HCT116 (cell line): ENCODE results near the gene PDE4D. TPM values are rescaled to one million over a fixed set of nuclear protein-coding genes. Genes with fewer than 3 reads are reported as not detected.

ENCODE experiments used
- ATAC-seq: fragments of 200-7000 bp; cut with Tn5 transposase; 2 replicates; pipeline ENCODE4 v1.9.1; 2020; ENCODE audit warnings: mild to moderate bottlenecking, moderate library complexity
- BruUV-seq: library from RNA; stranded (reverse); fragments of 400-500 nt; replicated peaks from 2 replicates; lab custom pipeline; 2021; lab: Mats Ljungman, UMichigan
- CTCF ChIA-PET: fragments of 300-600 bp; sonication (Branson Sonifier 250); formaldehyde crosslinking; loops from one replicate; lab custom pipeline; 2021; ENCODE audit warnings: antibody characterized with exemption; lab: Charles Lee
- POLR2A ChIA-PET: fragments of 300-600, 350-600 bp; sonication (Branson Sonifier 250); formaldehyde crosslinking; loops from one replicate; lab custom pipeline; 2021; ENCODE audit warnings: antibody characterized with exemption; lab: Charles Lee
- RAD21 ChIA-PET, 2 experiments: fragments of 300-600 bp; sonication (Branson Sonifier 250); formaldehyde crosslinking; loops; one replicate each; lab custom pipeline; 2023; ENCODE audit warnings: low total read pairs in 2 of 2; ENCODE audit not compliant: uncharacterized antibody in 2 of 2, unreplicated experiment in 2 of 2, low non-redundant PET in 1 of 2; lab: Charles Lee
- DNase-seq: peaks from one replicate; pipeline ENCODE4 v3.0.0-alpha.2; 2010; ENCODE audit warnings: low read depth, low spot score
- H2AFZ ChIP-seq: fragments of 200-600 bp; shearing (Covaris generic), sonication (generic); 2 replicates; pipeline ENCODE4 v1.6.1; 2017; ENCODE audit warnings: low read depth, mixed run types, mixed read lengths, antibody characterized with exemption, low read length; ENCODE audit not compliant: poor library complexity, severe bottlenecking
- H3K27ac ChIP-seq: 2 replicates; pipeline ENCODE4 v1.5.1; 2012; ENCODE audit warnings: low read depth, low read length
- H3K27me3 ChIP-seq: fragments of 200-600 bp; sonication (generic); 2 replicates; pipeline ENCODE4 v1.6.1; 2016; ENCODE audit warnings: mixed run types, low read length, mixed read lengths; ENCODE audit not compliant: insufficient read depth
- H3K36me3 ChIP-seq, 2 experiments: fragments of 200-500 bp in 1 of 2; fragments of 200-600 bp in 1 of 2; sonication (Bioruptor generic) in 1 of 2; sonication (generic) in 1 of 2; 2 replicates each; pipeline versions ENCODE4 v1.5.1 to v1.6.1; 2014 to 2016; ENCODE audit warnings: low read length in 2 of 2, inconsistent platforms in 1 of 2, mixed read lengths in 1 of 2, mixed run types in 1 of 2; ENCODE audit not compliant: insufficient read depth in 2 of 2, control insufficient read depth in 1 of 2
- H3K4me1 ChIP-seq, 2 experiments: fragments of 200-600 bp in 1 of 2; sonication (generic) in 1 of 2; 2 replicates each; pipeline versions ENCODE4 v1.5.1 to v1.6.1; 2012 to 2017; ENCODE audit warnings: low read length in 2 of 2, inconsistent platforms in 1 of 2, mild to moderate bottlenecking in 1 of 2, mixed read lengths in 1 of 2, mixed run types in 1 of 2, moderate library complexity in 1 of 2; ENCODE audit not compliant: insufficient read depth in 2 of 2, control insufficient read depth in 1 of 2
- H3K4me2 ChIP-seq: fragments of 200-600 bp; sonication (generic); 2 replicates; pipeline ENCODE4 v1.6.1; 2017; ENCODE audit warnings: mixed run types, low read length, mixed read lengths
- H3K4me3 ChIP-seq, 2 experiments: fragments of 200-600 bp in 1 of 2; sonication (generic) in 1 of 2; replicated peaks in 1 of 2; 2 replicates each; pipeline ENCODE4 v1.5.1; 2011 to 2016; ENCODE audit warnings: low read length in 2 of 2, control low read depth in 1 of 2, low read depth in 1 of 2, mild to moderate bottlenecking in 1 of 2, mixed read lengths in 1 of 2, mixed run types in 1 of 2
- H3K79me2 ChIP-seq: fragments of 200-600 bp; sonication (generic); 2 replicates; pipeline ENCODE4 v1.6.1; 2017; ENCODE audit warnings: mild to moderate bottlenecking, mixed run types, low read length, moderate library complexity, mixed read lengths; ENCODE audit not compliant: insufficient read depth
- H3K9ac ChIP-seq: fragments of 200-600 bp; sonication (generic); 2 replicates; pipeline ENCODE4 v1.6.1; 2016; ENCODE audit warnings: low read length, mixed read lengths
- H3K9me2 ChIP-seq: fragments of 200-600 bp; sonication (generic), shearing (Covaris generic); 2 replicates; pipeline ENCODE4 v1.6.1; 2017; ENCODE audit warnings: mixed run types, mild to moderate bottlenecking, moderate library complexity; ENCODE audit not compliant: insufficient read depth
- H3K9me3 ChIP-seq, 2 experiments: fragments of 200-500 bp in 1 of 2; fragments of 200-600 bp in 1 of 2; sonication (Bioruptor generic) in 1 of 2; sonication (generic) in 1 of 2; 2 replicates each; pipeline ENCODE4 v1.6.1; 2014 to 2017; ENCODE audit warnings: low read length in 2 of 2, mixed read lengths in 2 of 2, inconsistent platforms in 1 of 2, low read depth in 1 of 2, mild to moderate bottlenecking in 1 of 2, mixed run types in 1 of 2, moderate library complexity in 1 of 2; ENCODE audit not compliant: control insufficient read depth in 1 of 2, insufficient read depth in 1 of 2
- H4K20me1 ChIP-seq: fragments of 200-600 bp; sonication (generic), shearing (Covaris generic); 2 replicates; pipeline ENCODE4 v1.6.1; 2017; ENCODE audit warnings: mixed run types, mild to moderate bottlenecking, moderate library complexity; ENCODE audit not compliant: insufficient read depth
- CBX3 ChIP-seq: IDR thresholded peaks from 2 replicates; pipeline ENCODE4 v1.6.1; 2012; ENCODE audit warnings: low read depth
- CEBPB ChIP-seq: IDR thresholded peaks from 2 replicates; pipeline ENCODE4 v1.6.1; 2012; ENCODE audit warnings: low read depth
- EZH2phosphoT487 ChIP-seq: fragments of 200-600 bp; IDR thresholded peaks from 2 replicates; pipeline ENCODE4 v1.6.1; 2018; ENCODE audit warnings: antibody characterized with exemption, borderline replicate concordance
- FOSL1 ChIP-seq: IDR thresholded peaks from 2 replicates; pipeline ENCODE4 v1.6.1; 2012; ENCODE audit warnings: low read depth
- MAX ChIP-seq: IDR thresholded peaks from 2 replicates; pipeline ENCODE4 v1.6.1; 2012
- POLR2A ChIP-seq: IDR thresholded peaks from 2 replicates; pipeline ENCODE4 v1.7.0; 2011; ENCODE audit warnings: borderline replicate concordance; ENCODE audit not compliant: insufficient read depth, insufficient read length; ENCODE audit errors: extremely low read depth
- POLR2AphosphoS5 ChIP-seq: IDR thresholded peaks from 2 replicates; pipeline ENCODE4 v1.6.1; 2011; ENCODE audit warnings: mild to moderate bottlenecking, low read depth, low read length, moderate library complexity
- RAD21 ChIP-seq: IDR thresholded peaks from 2 replicates; pipeline ENCODE4 v1.6.1; 2012; ENCODE audit warnings: low read depth, mild to moderate bottlenecking
- SIN3A ChIP-seq: IDR thresholded peaks from 2 replicates; pipeline ENCODE4 v1.6.1; 2012; ENCODE audit warnings: low read depth
- SRF ChIP-seq: IDR thresholded peaks from 2 replicates; pipeline ENCODE4 v1.6.1; 2012; ENCODE audit warnings: low read depth
- TCF7L2 ChIP-seq: IDR thresholded peaks from 2 replicates; pipeline ENCODE4 v1.7.0; 2011; ENCODE audit warnings: borderline replicate concordance, inconsistent platforms; ENCODE audit not compliant: insufficient read depth, insufficient read length; ENCODE audit errors: extremely low read depth
- YY1 ChIP-seq: IDR thresholded peaks from 2 replicates; pipeline ENCODE4 v1.6.1; 2011; ENCODE audit warnings: low read length, low read depth, moderate library complexity, mild to moderate bottlenecking; ENCODE audit not compliant: insufficient replicate concordance; ENCODE audit errors: extremely low read depth
- ZBTB33 ChIP-seq: IDR thresholded peaks from 2 replicates; pipeline ENCODE4 v1.6.1; 2011; ENCODE audit warnings: mild to moderate bottlenecking, low read length, moderate library complexity; ENCODE audit not compliant: insufficient replicate concordance; ENCODE audit errors: extremely low read depth
- ZFX ChIP-seq: fragments of 450-650 bp; IDR thresholded peaks from 2 replicates; pipeline ENCODE4 v1.6.1; 2017
- ZNF274 ChIP-seq: fragments of 200-500 bp; sonication (Bioruptor generic); IDR thresholded peaks from 2 replicates; pipeline ENCODE4 v1.6.1; 2014; ENCODE audit warnings: mild to moderate bottlenecking, low read depth, low read length, inconsistent platforms
- intact Hi-C: fragments of 100-400 bp; cut with micrococcal nuclease; formaldehyde crosslinking; loops from 2 replicates; pipeline ENCODE4 v1.10.0; 2022
- total RNA-seq: library from RNA; stranded (reverse); gene quantifications from one replicate; pipeline ENCODE4 v1.2.1, GENCODE V29; 2021; ENCODE audit not compliant: unreplicated experiment
- TF ChIP-seq, protein P1 (sequence below): IDR thresholded peaks from 2 replicates; pipeline ENCODE4 v1.6.1; 2012; ENCODE audit warnings: low read depth
- TF ChIP-seq, protein P2 (sequence below), 3 experiments: fragments of 200-600 bp in 1 of 3; sonication (generic) in 1 of 3; IDR thresholded peaks in 2 of 3; conservative IDR thresholded peaks in 1 of 3; 2 replicates each; pipeline ENCODE4 v1.5.1; 2012 to 2017; ENCODE audit warnings: low read depth in 2 of 3, low read length in 2 of 3, antibody characterized with exemption in 1 of 3, borderline replicate concordance in 1 of 3, control low read depth in 1 of 3, mild to moderate bottlenecking in 1 of 3, mixed read lengths in 1 of 3, mixed run types in 1 of 3, moderate library complexity in 1 of 3; ENCODE audit not compliant: insufficient read depth in 1 of 3

PDE4D gene
- total RNA-seq, 1 experiment from 2014 or later = 1.1 TPM

GRCh38 chr5:59538750-59539121 is 354.8 kb downstream of the PDE4D start:
- CTCF ChIA-PET = interaction anchor here (1.1 kb wide), 1 partner anchor 32 kb away, joined by 3 read pairs; no protein-coding TSS in a partner anchor
- intact Hi-C loops = no loop called here

More at GRCh38 chr5:59538750-59539121, 354.8 kb downstream of the PDE4D start:
- TF ChIP-seq SIN3A (no peak), FOSL1 (no peak), POLR2AphosphoS5 (no peak), POLR2A (no peak), CEBPB (no peak), CBX3 (no peak), TCF7L2 (no peak), EZH2phosphoT487 (no peak), ZFX (no peak), SRF (no peak), RAD21 (no peak), MAX (no peak), ZNF274 (no peak), YY1 (no peak), ZBTB33 (no peak)
- TF ChIP-seq, protein P1, sequence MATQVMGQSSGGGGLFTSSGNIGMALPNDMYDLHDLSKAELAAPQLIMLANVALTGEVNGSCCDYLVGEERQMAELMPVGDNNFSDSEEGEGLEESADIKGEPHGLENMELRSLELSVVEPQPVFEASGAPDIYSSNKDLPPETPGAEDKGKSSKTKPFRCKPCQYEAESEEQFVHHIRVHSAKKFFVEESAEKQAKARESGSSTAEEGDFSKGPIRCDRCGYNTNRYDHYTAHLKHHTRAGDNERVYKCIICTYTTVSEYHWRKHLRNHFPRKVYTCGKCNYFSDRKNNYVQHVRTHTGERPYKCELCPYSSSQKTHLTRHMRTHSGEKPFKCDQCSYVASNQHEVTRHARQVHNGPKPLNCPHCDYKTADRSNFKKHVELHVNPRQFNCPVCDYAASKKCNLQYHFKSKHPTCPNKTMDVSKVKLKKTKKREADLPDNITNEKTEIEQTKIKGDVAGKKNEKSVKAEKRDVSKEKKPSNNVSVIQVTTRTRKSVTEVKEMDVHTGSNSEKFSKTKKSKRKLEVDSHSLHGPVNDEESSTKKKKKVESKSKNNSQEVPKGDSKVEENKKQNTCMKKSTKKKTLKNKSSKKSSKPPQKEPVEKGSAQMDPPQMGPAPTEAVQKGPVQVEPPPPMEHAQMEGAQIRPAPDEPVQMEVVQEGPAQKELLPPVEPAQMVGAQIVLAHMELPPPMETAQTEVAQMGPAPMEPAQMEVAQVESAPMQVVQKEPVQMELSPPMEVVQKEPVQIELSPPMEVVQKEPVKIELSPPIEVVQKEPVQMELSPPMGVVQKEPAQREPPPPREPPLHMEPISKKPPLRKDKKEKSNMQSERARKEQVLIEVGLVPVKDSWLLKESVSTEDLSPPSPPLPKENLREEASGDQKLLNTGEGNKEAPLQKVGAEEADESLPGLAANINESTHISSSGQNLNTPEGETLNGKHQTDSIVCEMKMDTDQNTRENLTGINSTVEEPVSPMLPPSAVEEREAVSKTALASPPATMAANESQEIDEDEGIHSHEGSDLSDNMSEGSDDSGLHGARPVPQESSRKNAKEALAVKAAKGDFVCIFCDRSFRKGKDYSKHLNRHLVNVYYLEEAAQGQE = no peak
- TF ChIP-seq, protein P2, sequence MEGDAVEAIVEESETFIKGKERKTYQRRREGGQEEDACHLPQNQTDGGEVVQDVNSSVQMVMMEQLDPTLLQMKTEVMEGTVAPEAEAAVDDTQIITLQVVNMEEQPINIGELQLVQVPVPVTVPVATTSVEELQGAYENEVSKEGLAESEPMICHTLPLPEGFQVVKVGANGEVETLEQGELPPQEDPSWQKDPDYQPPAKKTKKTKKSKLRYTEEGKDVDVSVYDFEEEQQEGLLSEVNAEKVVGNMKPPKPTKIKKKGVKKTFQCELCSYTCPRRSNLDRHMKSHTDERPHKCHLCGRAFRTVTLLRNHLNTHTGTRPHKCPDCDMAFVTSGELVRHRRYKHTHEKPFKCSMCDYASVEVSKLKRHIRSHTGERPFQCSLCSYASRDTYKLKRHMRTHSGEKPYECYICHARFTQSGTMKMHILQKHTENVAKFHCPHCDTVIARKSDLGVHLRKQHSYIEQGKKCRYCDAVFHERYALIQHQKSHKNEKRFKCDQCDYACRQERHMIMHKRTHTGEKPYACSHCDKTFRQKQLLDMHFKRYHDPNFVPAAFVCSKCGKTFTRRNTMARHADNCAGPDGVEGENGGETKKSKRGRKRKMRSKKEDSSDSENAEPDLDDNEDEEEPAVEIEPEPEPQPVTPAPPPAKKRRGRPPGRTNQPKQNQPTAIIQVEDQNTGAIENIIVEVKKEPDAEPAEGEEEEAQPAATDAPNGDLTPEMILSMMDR (IDR thresholded peaks at IDR 0.05 in 2 of 3, conservative IDR thresholded peaks at IDR 0.05 in 1 of 3; ENCODE audit: borderline replicate concordance in 1 of 3, insufficient read depth in 1 of 3, low read depth in 2 of 3, low read length in 2 of 3) = no peak
- no peaks in the 10 kb centered on the region for H3K9me3 ChIP-seq
- no peaks in the 10 kb centered on the region; the same call in 1 of the 2 replicates for H4K20me1 ChIP-seq
- H3K9ac ChIP-seq = no peak overlapping the region
- H3K27ac ChIP-seq = no peak overlapping the region
- ChIA-PET POLR2A (no interaction called here), RAD21 (no interaction called here)
- H3K9me2 ChIP-seq = no peaks in the 10 kb centered on the region
- no peaks in the 10 kb centered on the region for H3K4me1 ChIP-seq
- BruUV-seq = no TSS peak
- no peaks in the 10 kb centered on the region for H3K79me2 ChIP-seq
- no peak for ATAC-seq
- H3K36me3 ChIP-seq = no peaks in the 10 kb centered on the region
- no peak overlapping the region for H3K4me3 ChIP-seq
- H2AFZ ChIP-seq = no peak overlapping the region
- no peak for DNase-seq
- no peak overlapping the region for H3K4me2 ChIP-seq
- H3K27me3 ChIP-seq = 0 out of 2 replicates have a peak, but pooled peaks cover 3% of the 10 kb centered on the region
